GM12873 (cell line): ENCODE data around the gene GRAMD4.

ENCODE experiments used
- CTCF ChIP-seq: IDR thresholded peaks from 2 replicates; pipeline ENCODE4 v1.5.1; 2012; ENCODE audit warnings: low read depth, mild to moderate bottlenecking, moderate library complexity, low read length, control low read depth; ENCODE audit not compliant: insufficient read depth; ENCODE audit errors: missing control alignments

The GRAMD4 gene

GRCh38 chr22:46579751-46580449 lies 40.3 kb upstream of the GRAMD4 start:
- no peak for TF ChIP-seq CTCF

GRCh38 chr22:46580940-46581537 lies 39.1 kb upstream of the GRAMD4 start:
- no peak for TF ChIP-seq CTCF

GRCh38 chr22:46581538-46582244 lies 38.5 kb upstream of the GRAMD4 start:
- no peak for TF ChIP-seq CTCF

- no peak for TF ChIP-seq CTCF
Observed at GRCh38 chr22:46582281-46582933, 37.8 kb upstream of the GRAMD4 start.

- no peak for TF ChIP-seq CTCF
Observed at GRCh38 chr22:46583571-46583970, 36.6 kb upstream of the GRAMD4 start.

GRCh38 chr22:46584081-46584921 lies 35.9 kb upstream of the GRAMD4 start:
- no peak for TF ChIP-seq CTCF
